GM12865 (cell line): Measurements from ENCODE around the gene BMP2K.
A peak's percentile ranks its signal among the peaks of the same experiment; 100 is the strongest.

ENCODE experiments used
- DNase-seq: peaks from one replicate; pipeline ENCODE4 v3.0.0; 2010; ENCODE audit warnings: low read depth
- H3K4me3 ChIP-seq: 2 replicates; pipeline ENCODE4 v1.5.1; 2011; ENCODE audit warnings: mild to moderate bottlenecking, low read depth, low read length, control low read depth
- TF ChIP-seq, protein P1 (sequence below): IDR thresholded peaks from 2 replicates; pipeline ENCODE4 v1.5.1; 2011; ENCODE audit warnings: low read length, control low read depth, low read depth, inconsistent platforms; ENCODE audit not compliant: insufficient read depth; ENCODE audit errors: missing control alignments

BMP2K gene

DNA sequence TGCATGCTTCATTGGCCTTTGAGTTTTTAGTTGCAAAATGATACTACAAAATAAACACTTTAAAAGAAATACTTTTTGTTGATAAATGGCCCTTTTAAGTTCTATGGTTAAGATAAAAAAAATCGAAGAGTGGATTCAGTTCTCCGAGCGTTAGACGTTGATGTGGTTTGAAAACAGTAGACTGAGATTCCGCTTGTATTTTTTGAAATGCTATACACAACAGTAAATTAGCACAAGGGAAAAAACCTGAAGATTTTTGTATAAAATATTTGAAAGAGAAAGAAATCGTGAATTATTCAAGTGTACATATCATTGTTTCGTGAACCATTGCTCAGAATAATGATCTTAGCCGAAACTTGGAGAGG, 1.4 kb downstream of the BMP2K start:
- TF ChIP-seq, protein P1, sequence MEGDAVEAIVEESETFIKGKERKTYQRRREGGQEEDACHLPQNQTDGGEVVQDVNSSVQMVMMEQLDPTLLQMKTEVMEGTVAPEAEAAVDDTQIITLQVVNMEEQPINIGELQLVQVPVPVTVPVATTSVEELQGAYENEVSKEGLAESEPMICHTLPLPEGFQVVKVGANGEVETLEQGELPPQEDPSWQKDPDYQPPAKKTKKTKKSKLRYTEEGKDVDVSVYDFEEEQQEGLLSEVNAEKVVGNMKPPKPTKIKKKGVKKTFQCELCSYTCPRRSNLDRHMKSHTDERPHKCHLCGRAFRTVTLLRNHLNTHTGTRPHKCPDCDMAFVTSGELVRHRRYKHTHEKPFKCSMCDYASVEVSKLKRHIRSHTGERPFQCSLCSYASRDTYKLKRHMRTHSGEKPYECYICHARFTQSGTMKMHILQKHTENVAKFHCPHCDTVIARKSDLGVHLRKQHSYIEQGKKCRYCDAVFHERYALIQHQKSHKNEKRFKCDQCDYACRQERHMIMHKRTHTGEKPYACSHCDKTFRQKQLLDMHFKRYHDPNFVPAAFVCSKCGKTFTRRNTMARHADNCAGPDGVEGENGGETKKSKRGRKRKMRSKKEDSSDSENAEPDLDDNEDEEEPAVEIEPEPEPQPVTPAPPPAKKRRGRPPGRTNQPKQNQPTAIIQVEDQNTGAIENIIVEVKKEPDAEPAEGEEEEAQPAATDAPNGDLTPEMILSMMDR = no peak
- DNase-seq = no peak

DNA sequence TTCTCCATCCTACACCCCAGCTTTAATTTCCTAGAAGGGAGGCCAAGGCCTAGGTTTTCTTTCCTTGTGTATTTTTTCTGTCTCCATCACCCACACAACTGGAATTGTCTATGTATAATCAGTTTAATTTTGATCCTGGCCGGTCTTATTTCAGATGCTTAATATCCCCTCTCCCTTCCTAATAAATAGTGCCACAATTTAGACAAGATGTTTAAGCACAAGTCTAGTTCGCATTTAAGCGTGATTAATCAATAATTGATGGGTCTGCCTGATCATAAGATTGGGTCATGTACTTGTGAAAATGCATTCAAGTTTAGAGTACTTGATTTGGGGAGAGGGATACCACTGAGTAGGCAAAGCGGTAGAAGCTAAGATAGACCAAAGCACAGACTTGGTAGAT, 2.4 kb downstream of the BMP2K start:
- no peak for DNase-seq
- H3K4me3 ChIP-seq = peak overlapping the region; percentile 90
- TF ChIP-seq, protein P1 = no peak

More for the DNA sequence above, 1.4 kb downstream of the BMP2K start:
- peak overlapping the region; percentile 90 for H3K4me3 ChIP-seq

DNA sequence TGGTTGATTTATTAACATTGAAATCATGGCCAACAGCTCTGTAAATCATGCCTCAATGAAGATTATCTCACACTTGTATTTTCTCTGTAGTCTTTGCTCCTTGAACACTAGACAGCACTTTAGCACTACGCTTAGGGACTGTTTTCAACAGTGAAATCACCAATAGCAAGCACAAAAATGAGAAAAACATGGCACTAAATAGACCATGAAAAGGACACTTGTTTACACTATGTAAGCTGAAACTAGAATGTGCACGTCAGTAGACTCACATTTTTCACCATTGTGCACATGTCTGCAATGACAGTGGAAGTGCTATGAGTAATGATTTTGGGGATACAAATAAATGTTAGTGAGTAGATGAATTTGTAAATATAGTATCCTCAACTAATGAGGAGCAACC, 3.1 kb downstream of the BMP2K start:
- TF ChIP-seq, protein P1 = no peak
- peak; percentile 52 for DNase-seq
- H3K4me3 ChIP-seq = no peak overlapping the region

DNA sequence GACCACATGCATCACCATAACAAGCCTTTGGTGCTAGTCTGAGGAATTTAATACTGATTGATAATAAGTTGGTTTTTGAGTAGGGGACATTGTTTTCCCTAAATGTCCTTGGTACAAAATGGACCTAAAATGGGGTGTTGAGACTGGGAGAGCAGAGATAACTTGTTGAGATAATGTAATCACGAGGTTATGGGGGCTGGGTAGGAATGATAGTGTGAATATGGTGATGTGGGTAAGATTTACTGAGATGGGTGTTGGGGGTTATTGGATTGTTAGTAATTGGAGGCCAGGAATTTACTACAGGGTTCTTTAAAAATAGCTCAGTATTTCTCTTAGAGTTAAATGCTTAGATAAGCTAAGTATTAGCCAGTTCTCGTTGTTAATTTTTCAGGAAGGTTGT, 3.9 kb downstream of the BMP2K start:
- H3K4me3 ChIP-seq = no peak overlapping the region
- DNase-seq = no peak
- TF ChIP-seq, protein P1 = no peak

DNA sequence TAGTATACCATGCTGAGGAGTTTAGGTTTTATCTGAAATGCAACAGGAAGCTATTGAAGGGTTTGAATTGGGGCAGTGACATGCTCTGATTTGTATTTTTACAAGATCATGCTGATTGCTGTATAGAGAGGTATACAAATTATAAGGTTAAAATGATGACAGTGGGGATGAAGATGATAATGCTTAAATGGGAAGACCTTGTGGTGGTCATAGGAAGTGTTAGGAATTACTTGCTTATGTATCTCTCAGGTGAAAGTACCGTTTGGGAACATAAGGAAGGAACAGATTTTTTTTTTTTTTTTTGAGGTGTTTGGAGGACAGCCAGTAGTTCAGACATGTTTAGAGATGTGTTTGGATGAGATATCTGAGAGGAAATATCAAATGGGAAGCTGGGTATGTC, 5.0 kb downstream of the BMP2K start:
- TF ChIP-seq, protein P1 = no peak
- DNase-seq = no peak
- H3K4me3 ChIP-seq = no peak overlapping the region

DNA sequence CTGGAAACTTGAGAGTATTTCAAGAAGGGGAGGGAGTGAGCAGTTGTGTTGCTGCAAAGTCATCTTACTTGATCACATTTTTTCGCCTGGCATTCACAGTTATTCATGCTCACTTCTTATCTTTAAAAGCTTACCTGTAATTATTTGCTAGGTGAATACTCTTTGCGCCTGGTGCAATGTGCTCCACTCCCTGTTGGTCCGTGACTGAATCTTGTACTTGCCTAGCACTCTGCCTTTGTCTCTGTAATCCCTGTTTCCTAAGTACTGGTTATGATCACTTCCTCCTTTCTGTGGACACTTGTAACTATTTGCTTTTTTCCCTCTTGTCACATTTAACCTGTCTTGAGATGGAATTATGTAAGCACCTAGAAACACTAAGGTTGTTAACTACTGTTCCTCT, 5.8 kb downstream of the BMP2K start:
- H3K4me3 ChIP-seq = no peak overlapping the region
- TF ChIP-seq, protein P1 = no peak
- no peak for DNase-seq

DNA sequence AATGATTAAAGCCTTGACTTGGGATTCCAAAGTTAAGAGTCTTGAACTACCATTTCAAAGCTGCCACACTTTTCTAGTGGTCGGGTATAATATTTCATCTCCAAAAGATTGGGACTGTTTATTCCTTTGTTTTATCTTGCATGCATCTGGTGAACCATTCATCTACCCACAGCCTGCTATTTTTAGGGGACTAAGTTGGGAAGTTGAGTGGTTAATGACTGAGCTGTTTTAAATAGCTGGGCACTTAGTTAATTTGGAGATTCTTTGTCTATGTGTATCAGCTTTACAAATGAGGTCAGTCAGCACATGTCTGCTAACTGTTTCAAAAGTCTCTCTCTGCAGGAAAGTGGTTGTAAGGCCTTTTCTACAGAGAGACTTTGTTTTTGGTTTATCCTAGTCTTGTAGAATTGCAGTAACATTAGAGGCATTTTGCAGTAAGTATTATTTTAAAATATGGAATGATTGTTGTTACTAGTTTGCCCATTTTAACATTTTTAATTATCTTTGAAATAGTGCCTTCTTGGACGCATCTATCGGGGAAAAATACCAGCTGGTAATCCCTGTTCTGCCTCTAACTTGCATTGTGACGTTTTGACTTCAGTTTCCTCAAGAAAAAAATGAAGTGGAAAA, 8.2 kb downstream of the BMP2K start:
- DNase-seq = no peak
- TF ChIP-seq, protein P1 = no peak
- H3K4me3 ChIP-seq = no peak overlapping the region
